ENCODE results near the gene SOX5. TPM values are rescaled to one million over a fixed set of nuclear protein-coding genes. Genes with fewer than 3 reads are reported as not detected.

Gene SOX5
- total and polyA plus RNA-seq, 9 of the 15 experiments (the other 6 are each of a cell fraction or from before 2014, with no cell fraction given) = 8.3 to 16.5 (median 11.9) TPM

DNA sequence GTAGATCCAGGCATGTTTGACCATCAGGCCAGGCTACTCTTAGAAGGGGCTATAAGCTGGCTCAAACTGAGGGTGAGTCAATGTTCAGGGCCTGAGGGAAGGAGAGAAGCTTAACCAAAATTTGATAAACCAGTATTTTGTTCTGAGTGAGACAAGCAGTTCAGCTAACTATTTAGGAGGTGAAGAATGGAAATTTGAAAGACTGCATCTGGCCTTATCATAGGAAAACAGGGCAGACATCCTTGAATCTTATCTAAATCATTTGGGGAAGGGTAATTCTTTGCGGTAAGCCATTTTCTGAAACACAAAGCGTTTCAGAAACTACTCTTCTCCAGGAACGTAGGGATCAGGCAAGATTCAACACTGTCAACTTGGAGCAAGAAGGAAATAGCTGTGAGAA lies 447.2 kb downstream of the SOX5 start (continued):
- TF ChIP-seq ATF2 (CRISPR knock-in tag; IDR thresholded peaks at IDR 0.05) (no peak), PHB (CRISPR knock-in tag; IDR thresholded peaks at IDR 0.05) (no peak), ZNF778 (CRISPR knock-in tag; IDR thresholded peaks at IDR 0.05) (no peak), SMARCE1 (IDR thresholded peaks at IDR 0.05) (peak; percentile 50; the same call in 1 of the 2 replicates), SMARCA4 (IDR thresholded peaks at IDR 0.05) (peak; percentile 50; the same call in 1 of the 2 replicates), ZFP36 (IDR thresholded peaks at IDR 0.05; ENCODE audit: low read depth, low read length, partially characterized antibody) (no peak), TEAD4 (IDR thresholded peaks at IDR 0.05; ENCODE audit: low read length) (peak; percentile 69), TEAD4 (CRISPR knock-in tag; IDR thresholded peaks at IDR 0.05; ENCODE audit: borderline replicate concordance) (no peak), ZBTB11 (CRISPR knock-in tag; IDR thresholded peaks at IDR 0.05) (no peak), ZNF263 (CRISPR knock-in tag; IDR thresholded peaks at IDR 0.05; ENCODE audit: borderline replicate concordance) (no peak), CBFA2T2 (conservative IDR thresholded peaks at IDR 0.05) (peak; percentile 23; the same call in 1 of the 2 replicates), TCF3 (CRISPR knock-in tag; IDR thresholded peaks at IDR 0.05) (peak; percentile 61), E2F3 (CRISPR knock-in tag; IDR thresholded peaks at IDR 0.05) (no peak), ZC3H4 (CRISPR knock-in tag; IDR thresholded peaks at IDR 0.05; ENCODE audit: borderline replicate concordance) (no peak), KLF10 (CRISPR knock-in tag; IDR thresholded peaks at IDR 0.05) (no peak), MYC (IDR thresholded peaks at IDR 0.05; ENCODE audit: low read depth, low read length) (no peak), MYC (CRISPR knock-in tag; IDR thresholded peaks at IDR 0.05; ENCODE audit: borderline replicate concordance, low read depth) (no peak), EP300 (IDR thresholded peaks at IDR 0.05; ENCODE audit: low read length) (peak; percentile 47; the same call in 1 of the 2 replicates), CBX3 (IDR thresholded peaks at IDR 0.05; ENCODE audit: borderline replicate concordance in 1 of 2, low read length in 2 of 2) (no peak), ARID1B (IDR thresholded peaks at IDR 0.05) (peak; percentile 54; the same call in 1 of the 2 replicates)
- TF ChIP-seq, protein P1, sequence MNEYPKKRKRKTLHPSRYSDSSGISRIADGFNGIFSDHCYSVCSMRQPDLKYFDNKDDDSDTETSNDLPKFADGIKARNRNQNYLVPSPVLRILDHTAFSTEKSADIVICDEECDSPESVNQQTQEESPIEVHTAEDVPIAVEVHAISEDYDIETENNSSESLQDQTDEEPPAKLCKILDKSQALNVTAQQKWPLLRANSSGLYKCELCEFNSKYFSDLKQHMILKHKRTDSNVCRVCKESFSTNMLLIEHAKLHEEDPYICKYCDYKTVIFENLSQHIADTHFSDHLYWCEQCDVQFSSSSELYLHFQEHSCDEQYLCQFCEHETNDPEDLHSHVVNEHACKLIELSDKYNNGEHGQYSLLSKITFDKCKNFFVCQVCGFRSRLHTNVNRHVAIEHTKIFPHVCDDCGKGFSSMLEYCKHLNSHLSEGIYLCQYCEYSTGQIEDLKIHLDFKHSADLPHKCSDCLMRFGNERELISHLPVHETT (CRISPR knock-in tag; conservative IDR thresholded peaks at IDR 0.05 in 1 of 2, IDR thresholded peaks at IDR 0.05 in 1 of 2) = no peak
- TF ChIP-seq, protein P2, sequence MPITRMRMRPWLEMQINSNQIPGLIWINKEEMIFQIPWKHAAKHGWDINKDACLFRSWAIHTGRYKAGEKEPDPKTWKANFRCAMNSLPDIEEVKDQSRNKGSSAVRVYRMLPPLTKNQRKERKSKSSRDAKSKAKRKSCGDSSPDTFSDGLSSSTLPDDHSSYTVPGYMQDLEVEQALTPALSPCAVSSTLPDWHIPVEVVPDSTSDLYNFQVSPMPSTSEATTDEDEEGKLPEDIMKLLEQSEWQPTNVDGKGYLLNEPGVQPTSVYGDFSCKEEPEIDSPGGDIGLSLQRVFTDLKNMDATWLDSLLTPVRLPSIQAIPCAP (CRISPR knock-in tag; IDR thresholded peaks at IDR 0.05; ENCODE audit: borderline replicate concordance) = no peak
